NT2/D1 (cell line): ENCODE results near the gene HCN3.

ENCODE experiments used
- SUZ12 ChIP-seq: IDR thresholded peaks from 2 replicates; pipeline ENCODE4 v1.6.1; 2011; ENCODE audit not compliant: insufficient read length, insufficient read depth; ENCODE audit errors: extremely low read depth
- YY1 ChIP-seq: IDR thresholded peaks from 2 replicates; pipeline ENCODE4 v1.6.1; 2011; ENCODE audit not compliant: insufficient read length, insufficient read depth
- ZNF274 ChIP-seq: IDR thresholded peaks from 2 replicates; pipeline ENCODE4 v1.6.1; 2011; ENCODE audit warnings: mild to moderate bottlenecking, low read depth, low read length

GRCh38 chr1:155304558-155305063, 27.3 kb downstream of the HCN3 start:
- TF ChIP-seq SUZ12 (no peak), ZNF274 (no peak), YY1 (no peak)
